ENCODE measurements around the gene CENPO.
"Not testable (repeated sequence)": the region's sequence is repeated elsewhere in the genome, so short reads cannot be mapped to it uniquely, and the experiment has no call there.

CENPO gene

GRCh38 chr2:24832931-24833701 is 39.9 kb downstream of the CENPO start:
- Mint-ChIP-seq H3K36me3 (ENCODE audit: low read depth) (peaks cover 15% of the 10 kb centered on the region), H3K27ac (no peak overlapping the region), H3K4me1 (ENCODE audit: low read depth) (no peaks in the 10 kb centered on the region), H3K4me3 (no peak overlapping the region), H3K27me3 (no peaks in the 10 kb centered on the region), H3K9me3 (no peaks in the 10 kb centered on the region)
- intact Hi-C loops (cut with micrococcal nuclease): no loop called here

- no peaks in the 10 kb centered on the region for H3K4me1 Mint-ChIP-seq (ENCODE audit: low read depth)
- no peaks in the 10 kb centered on the region for H3K27me3 Mint-ChIP-seq
- no peak overlapping the region for H3K4me3 Mint-ChIP-seq
- intact Hi-C loops (cut with micrococcal nuclease): no loop called here
- peaks cover 15% of the 10 kb centered on the region for H3K36me3 Mint-ChIP-seq (ENCODE audit: low read depth)
- H3K27ac Mint-ChIP-seq: no peak overlapping the region
- H3K9me3 Mint-ChIP-seq: no peaks in the 10 kb centered on the region
These were observed 40.9 kb downstream of the CENPO start for GRCh38 chr2:24833821-24834732.

- H3K36me3 Mint-ChIP-seq (ENCODE audit: low read depth): peaks cover 15% of the 10 kb centered on the region
- no peak overlapping the region for H3K4me3 Mint-ChIP-seq
- no peaks in the 10 kb centered on the region for H3K27me3 Mint-ChIP-seq
- no peaks in the 10 kb centered on the region for H3K4me1 Mint-ChIP-seq (ENCODE audit: low read depth)
- no peak overlapping the region for H3K27ac Mint-ChIP-seq
- intact Hi-C loops (cut with micrococcal nuclease): no loop called here
- no peaks in the 10 kb centered on the region for H3K9me3 Mint-ChIP-seq
These were observed 41.6 kb downstream of the CENPO start for GRCh38 chr2:24834733-24835395.

- H3K27me3 Mint-ChIP-seq; H3K4me3 Mint-ChIP-seq; H3K4me1 Mint-ChIP-seq (ENCODE audit: low read depth); H3K9me3 Mint-ChIP-seq; H3K27ac Mint-ChIP-seq; intact Hi-C loops (cut with micrococcal nuclease): not testable (repeated sequence)
- peaks cover 16% of the 10 kb centered on the region for H3K36me3 Mint-ChIP-seq (ENCODE audit: low read depth)
These were observed 42.2 kb downstream of the CENPO start for GRCh38 chr2:24835411-24835810.

GRCh38 chr2:24836206-24836605 is 43.0 kb downstream of the CENPO start:
- Mint-ChIP-seq H3K27me3 (no peaks in the 10 kb centered on the region), H3K4me3 (no peak overlapping the region), H3K9me3 (no peaks in the 10 kb centered on the region), H3K27ac (no peak overlapping the region), H3K4me1 (ENCODE audit: low read depth) (no peaks in the 10 kb centered on the region), H3K36me3 (ENCODE audit: low read depth) (peaks cover 24% of the 10 kb centered on the region)
- intact Hi-C loops (cut with micrococcal nuclease): no loop called here

GRCh38 chr2:24836706-24837105 is 43.5 kb downstream of the CENPO start:
- intact Hi-C loops (cut with micrococcal nuclease): no loop called here
- Mint-ChIP-seq H3K27ac (no peak overlapping the region), H3K9me3 (no peaks in the 10 kb centered on the region), H3K36me3 (ENCODE audit: low read depth) (peaks cover 27% of the 10 kb centered on the region), H3K27me3 (no peaks in the 10 kb centered on the region), H3K4me3 (no peak overlapping the region), H3K4me1 (ENCODE audit: low read depth) (no peaks in the 10 kb centered on the region)

GRCh38 chr2:24837996-24838513 is 44.8 kb downstream of the CENPO start:
- Mint-ChIP-seq H3K9me3 (no peaks in the 10 kb centered on the region), H3K36me3 (ENCODE audit: low read depth) (peaks cover 39% of the 10 kb centered on the region), H3K27me3 (no peaks in the 10 kb centered on the region), H3K27ac (no peak overlapping the region), H3K4me1 (ENCODE audit: low read depth) (no peaks in the 10 kb centered on the region), H3K4me3 (no peak overlapping the region)
- intact Hi-C loops (cut with micrococcal nuclease): no loop called here

GRCh38 chr2:24838541-24838940 is 45.3 kb downstream of the CENPO start:
- Mint-ChIP-seq H3K27ac (no peak overlapping the region), H3K4me3 (no peak overlapping the region), H3K27me3 (no peaks in the 10 kb centered on the region), H3K4me1 (ENCODE audit: low read depth) (no peaks in the 10 kb centered on the region), H3K36me3 (ENCODE audit: low read depth) (peaks cover 39% of the 10 kb centered on the region), H3K9me3 (no peaks in the 10 kb centered on the region)
- intact Hi-C loops (cut with micrococcal nuclease): no loop called here

- Mint-ChIP-seq H3K27ac (no peak overlapping the region), H3K9me3 (no peaks in the 10 kb centered on the region), H3K27me3 (no peaks in the 10 kb centered on the region), H3K4me3 (no peak overlapping the region), H3K4me1 (ENCODE audit: low read depth) (no peaks in the 10 kb centered on the region), H3K36me3 (ENCODE audit: low read depth) (peaks cover 39% of the 10 kb centered on the region)
- intact Hi-C loops (cut with micrococcal nuclease): no loop called here
These were observed 46.5 kb downstream of the CENPO start for GRCh38 chr2:24839729-24840128.

GRCh38 chr2:24840164-24840869 is 47.1 kb downstream of the CENPO start:
- intact Hi-C loops (cut with micrococcal nuclease): no loop called here
- H3K36me3 Mint-ChIP-seq (ENCODE audit: low read depth): peaks cover 39% of the 10 kb centered on the region
- no peaks in the 10 kb centered on the region for H3K4me1 Mint-ChIP-seq (ENCODE audit: low read depth)
- no peaks in the 10 kb centered on the region for H3K27me3 Mint-ChIP-seq
- no peak overlapping the region for H3K4me3 Mint-ChIP-seq
- H3K9me3 Mint-ChIP-seq: no peaks in the 10 kb centered on the region
- no peak overlapping the region for H3K27ac Mint-ChIP-seq

- H3K4me3 Mint-ChIP-seq: no peak overlapping the region
- H3K36me3 Mint-ChIP-seq (ENCODE audit: low read depth): peaks cover 34% of the 10 kb centered on the region
- H3K9me3 Mint-ChIP-seq: no peaks in the 10 kb centered on the region
- H3K4me1 Mint-ChIP-seq (ENCODE audit: low read depth): no peaks in the 10 kb centered on the region
- no peaks in the 10 kb centered on the region for H3K27me3 Mint-ChIP-seq
- intact Hi-C loops (cut with micrococcal nuclease): no loop called here
- no peak overlapping the region for H3K27ac Mint-ChIP-seq
These were observed 48.0 kb downstream of the CENPO start for GRCh38 chr2:24840962-24841945.

GRCh38 chr2:24842081-24843050 is 49.1 kb downstream of the CENPO start:
- H3K27ac Mint-ChIP-seq: no peak overlapping the region
- H3K36me3 Mint-ChIP-seq (ENCODE audit: low read depth): peaks cover 24% of the 10 kb centered on the region
- H3K9me3 Mint-ChIP-seq: peaks cover 6% of the 10 kb centered on the region
- H3K4me1 Mint-ChIP-seq (ENCODE audit: low read depth): no peaks in the 10 kb centered on the region
- H3K4me3 Mint-ChIP-seq: no peak overlapping the region
- intact Hi-C loops (cut with micrococcal nuclease): no loop called here
- no peaks in the 10 kb centered on the region for H3K27me3 Mint-ChIP-seq
